Measurements from ENCODE around the gene PRTFDC1. TPM values are rescaled to one million over a fixed set of nuclear protein-coding genes. Genes with fewer than 3 reads are reported as not detected.

PRTFDC1 gene
- total RNA-seq, 4 donors from 2014 or later = 3.4 to 20.6 (median 13.9) TPM

DNA sequence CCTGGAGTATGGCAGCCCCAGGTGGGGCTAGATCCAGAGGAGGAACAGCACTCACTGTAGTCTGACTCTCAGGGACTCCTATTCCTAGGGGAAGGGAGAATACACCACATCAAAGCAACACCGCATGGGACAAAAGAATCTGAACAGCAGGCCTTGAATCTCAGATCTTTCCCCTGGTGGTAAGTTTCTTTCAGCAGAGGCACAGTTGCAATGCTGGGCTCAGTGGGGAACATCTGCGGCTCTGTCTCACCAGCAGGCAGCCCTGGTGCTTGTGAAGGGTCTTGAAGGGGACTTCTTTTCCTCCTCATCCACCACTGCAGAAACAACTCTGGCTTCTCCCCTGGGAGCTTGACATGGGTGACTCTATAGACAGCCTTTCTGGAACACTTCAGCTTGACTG lies 117.5 kb downstream of the PRTFDC1 start:
- TF ChIP-seq, protein P1, sequence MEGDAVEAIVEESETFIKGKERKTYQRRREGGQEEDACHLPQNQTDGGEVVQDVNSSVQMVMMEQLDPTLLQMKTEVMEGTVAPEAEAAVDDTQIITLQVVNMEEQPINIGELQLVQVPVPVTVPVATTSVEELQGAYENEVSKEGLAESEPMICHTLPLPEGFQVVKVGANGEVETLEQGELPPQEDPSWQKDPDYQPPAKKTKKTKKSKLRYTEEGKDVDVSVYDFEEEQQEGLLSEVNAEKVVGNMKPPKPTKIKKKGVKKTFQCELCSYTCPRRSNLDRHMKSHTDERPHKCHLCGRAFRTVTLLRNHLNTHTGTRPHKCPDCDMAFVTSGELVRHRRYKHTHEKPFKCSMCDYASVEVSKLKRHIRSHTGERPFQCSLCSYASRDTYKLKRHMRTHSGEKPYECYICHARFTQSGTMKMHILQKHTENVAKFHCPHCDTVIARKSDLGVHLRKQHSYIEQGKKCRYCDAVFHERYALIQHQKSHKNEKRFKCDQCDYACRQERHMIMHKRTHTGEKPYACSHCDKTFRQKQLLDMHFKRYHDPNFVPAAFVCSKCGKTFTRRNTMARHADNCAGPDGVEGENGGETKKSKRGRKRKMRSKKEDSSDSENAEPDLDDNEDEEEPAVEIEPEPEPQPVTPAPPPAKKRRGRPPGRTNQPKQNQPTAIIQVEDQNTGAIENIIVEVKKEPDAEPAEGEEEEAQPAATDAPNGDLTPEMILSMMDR (IDR thresholded peaks at IDR 0.05) = no peak
- no peak for TF ChIP-seq POLR2A (IDR thresholded peaks at IDR 0.05)
- H3K36me3 ChIP-seq = no peaks in the 10 kb centered on the region
- no peak overlapping the region for H3K27ac ChIP-seq
- no peak for DNase-seq
- H3K27me3 ChIP-seq = no peaks in the 10 kb centered on the region
- no peaks in the 10 kb centered on the region for H3K9me3 ChIP-seq
- no peak overlapping the region for H3K4me3 ChIP-seq
- no peaks in the 10 kb centered on the region for H3K4me1 ChIP-seq

DNA sequence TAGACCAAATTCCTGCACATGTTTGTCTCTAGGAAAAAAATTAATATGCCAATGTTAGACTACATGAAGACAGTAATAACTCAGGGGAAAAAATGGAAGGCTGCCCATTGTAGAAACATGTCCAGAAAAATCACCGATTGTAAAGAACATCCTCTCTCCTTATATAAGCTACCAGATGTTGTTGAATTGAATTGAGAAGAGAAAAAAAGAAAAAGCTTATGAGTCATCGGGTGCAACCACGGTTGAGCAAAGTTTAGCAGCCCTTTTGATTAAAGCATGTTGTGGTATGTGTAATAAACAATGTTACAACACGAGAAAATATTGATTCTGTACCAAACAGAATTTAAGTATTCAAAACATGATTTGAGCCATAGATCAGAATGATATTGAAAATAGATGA lies 126.4 kb downstream of the PRTFDC1 start:
- H3K36me3 ChIP-seq = no peaks in the 10 kb centered on the region
- TF ChIP-seq, protein P1 (IDR thresholded peaks at IDR 0.05) = no peak
- TF ChIP-seq POLR2A (IDR thresholded peaks at IDR 0.05) = no peak
- no peak for DNase-seq
- H3K9me3 ChIP-seq = no peaks in the 10 kb centered on the region
- peaks cover 0 to 7% (median 0%) of the 10 kb centered on the region in 4 donors for H3K4me1 ChIP-seq
- no peak overlapping the region for H3K27ac ChIP-seq
- H3K4me3 ChIP-seq = no peak overlapping the region
- H3K27me3 ChIP-seq = no peaks in the 10 kb centered on the region

DNA sequence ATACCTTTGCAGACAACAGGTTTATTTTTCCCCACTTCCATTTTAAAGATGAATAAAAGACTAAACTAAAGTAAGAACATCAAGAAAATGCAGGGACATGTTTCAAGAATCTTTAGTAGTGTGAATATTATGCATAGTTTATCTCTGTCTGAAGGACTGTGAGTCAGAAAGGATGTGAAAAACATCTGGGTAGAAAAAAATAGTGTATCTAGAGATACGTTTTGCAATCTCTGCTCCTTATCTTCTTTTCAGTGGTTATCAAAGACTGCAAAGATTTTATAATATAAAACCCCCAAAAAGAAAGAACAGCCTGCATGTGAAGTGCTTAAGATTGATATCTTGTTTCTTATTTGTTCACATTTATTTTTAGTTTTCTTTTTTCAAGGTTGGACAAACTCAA lies 126.9 kb downstream of the PRTFDC1 start:
- no peaks in the 10 kb centered on the region for H3K27me3 ChIP-seq
- no peak for DNase-seq
- H3K36me3 ChIP-seq = no peaks in the 10 kb centered on the region
- H3K4me3 ChIP-seq = no peak overlapping the region
- H3K9me3 ChIP-seq = no peaks in the 10 kb centered on the region
- H3K27ac ChIP-seq = no peak overlapping the region
- H3K4me1 ChIP-seq = peaks cover 0 to 7% (median 0%) of the 10 kb centered on the region in 4 donors
- no peak for TF ChIP-seq POLR2A (IDR thresholded peaks at IDR 0.05)
- TF ChIP-seq, protein P1 (IDR thresholded peaks at IDR 0.05) = no peak

DNA sequence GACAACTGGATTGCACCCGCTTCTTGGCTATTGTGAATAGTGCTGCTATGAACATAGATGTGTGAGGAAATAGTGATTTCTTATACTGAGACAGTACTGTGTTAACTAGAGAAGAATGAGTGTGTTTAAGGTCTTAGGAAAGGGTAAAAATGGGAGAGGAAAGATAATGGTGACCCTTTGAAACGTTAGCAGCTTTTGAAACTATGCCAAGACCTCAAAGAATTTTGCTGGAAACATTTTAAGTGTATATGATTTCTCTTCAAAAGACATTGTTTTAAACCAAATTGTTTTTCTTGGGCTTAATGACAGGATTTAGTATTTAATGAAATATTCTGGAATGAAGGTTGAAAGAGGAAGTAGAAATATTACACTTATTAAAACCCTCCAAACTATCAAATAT lies 127.9 kb downstream of the PRTFDC1 start:
- Histone ChIP-seq H3K36me3 (no peaks in the 10 kb centered on the region), H3K4me3 (no peak overlapping the region)
- TF ChIP-seq, protein P1 (IDR thresholded peaks at IDR 0.05) = no peak
- no peak for TF ChIP-seq POLR2A (IDR thresholded peaks at IDR 0.05)

DNA sequence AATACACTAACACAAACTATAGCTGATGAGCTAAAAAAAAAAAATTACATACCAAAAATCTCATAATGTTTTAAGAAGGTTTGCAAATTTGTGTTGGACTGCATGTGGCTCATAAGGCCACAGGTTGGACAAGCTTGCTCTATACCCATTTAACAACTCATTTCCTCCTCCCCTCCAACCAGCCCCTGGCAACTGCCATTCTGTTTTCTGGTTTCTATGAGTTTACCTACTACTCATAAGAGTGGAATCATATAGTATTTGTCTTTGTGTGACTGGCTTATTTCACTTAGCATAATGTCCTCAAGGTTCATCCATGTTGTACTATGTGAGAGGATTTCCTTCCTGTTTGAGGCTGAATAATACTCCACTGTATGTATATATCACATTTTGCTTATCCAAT lies 128.3 kb downstream of the PRTFDC1 start:
- no peaks in the 10 kb centered on the region for H3K27me3 ChIP-seq
- H3K27ac ChIP-seq = no peak overlapping the region
- no peaks in the 10 kb centered on the region for H3K36me3 ChIP-seq
- no peak overlapping the region for H3K4me3 ChIP-seq
- DNase-seq = no peak
- TF ChIP-seq, protein P1 (IDR thresholded peaks at IDR 0.05) = no peak
- TF ChIP-seq POLR2A (IDR thresholded peaks at IDR 0.05) = no peak
- no peaks in the 10 kb centered on the region for H3K9me3 ChIP-seq
- H3K4me1 ChIP-seq = peaks cover 0 to 7% (median 0%) of the 10 kb centered on the region in 4 donors

More for the DNA sequence above, 127.9 kb downstream of the PRTFDC1 start:
- Histone ChIP-seq H3K27ac (no peak overlapping the region), H3K9me3 (no peaks in the 10 kb centered on the region), H3K4me1 (peaks cover 0 to 7% (median 0%) of the 10 kb centered on the region in 4 donors), H3K27me3 (no peaks in the 10 kb centered on the region)
- no peak for DNase-seq

DNA sequence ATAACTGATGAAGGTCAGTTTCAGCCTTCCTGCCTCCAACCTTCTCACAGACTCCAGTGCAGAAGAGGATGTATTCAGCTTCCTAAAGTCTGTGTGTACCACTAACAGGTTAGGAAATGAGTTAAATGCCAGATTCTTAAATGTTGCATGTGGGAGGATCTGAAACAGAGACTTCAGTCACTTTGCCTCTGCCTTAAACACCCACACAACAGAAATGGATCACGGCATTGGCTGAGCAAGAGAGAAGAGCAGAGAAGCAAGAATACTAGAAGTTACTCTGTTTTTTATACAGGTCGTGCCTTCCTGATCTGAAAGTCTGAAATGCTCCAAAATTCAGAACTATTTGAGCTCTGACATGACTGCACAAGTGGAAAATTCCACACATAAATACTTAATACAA lies 129.8 kb downstream of the PRTFDC1 start:
- no peaks in the 10 kb centered on the region for H3K9me3 ChIP-seq
- H3K4me3 ChIP-seq = no peak overlapping the region
- H3K4me1 ChIP-seq = peaks cover 0 to 7% (median 0%) of the 10 kb centered on the region in 4 donors
- no peaks in the 10 kb centered on the region for H3K27me3 ChIP-seq
- TF ChIP-seq, protein P1 (IDR thresholded peaks at IDR 0.05) = no peak
- TF ChIP-seq POLR2A (IDR thresholded peaks at IDR 0.05) = no peak
- H3K36me3 ChIP-seq = no peaks in the 10 kb centered on the region
- no peak for DNase-seq
- H3K27ac ChIP-seq = no peak overlapping the region
